ENCODE data around the gene HRC. TPM values are rescaled to one million over a fixed set of nuclear protein-coding genes. Genes with fewer than 3 reads are reported as not detected.
"Not testable (repeated sequence)": the region's sequence is repeated elsewhere in the genome, so short reads cannot be mapped to it uniquely, and the experiment has no call there.

The HRC gene
- total RNA-seq, 1 donor from 2014 or later: not detected

- H3K4me1 Mint-ChIP-seq (ENCODE audit: low read depth): peaks cover 24% of the 10 kb centered on the region
- no peak for DNase-seq (ENCODE audit: low spot score)
- intact Hi-C loops (cut with micrococcal nuclease): loop anchor here (5.0 kb wide), 1 partner anchor 223 kb away; the partner anchor contains the start of gene NUCB1
- peaks cover 20% of the 10 kb centered on the region for H3K27me3 Mint-ChIP-seq (ENCODE audit: insufficient read depth)
- H3K4me3 Mint-ChIP-seq: no peak overlapping the region
- peaks cover 2% of the 10 kb centered on the region for H3K36me3 Mint-ChIP-seq (ENCODE audit: low read depth)
- H3K27ac Mint-ChIP-seq: no peak overlapping the region
- no peaks in the 10 kb centered on the region for H3K9me3 Mint-ChIP-seq
Observed at GRCh38 chr19:49125025-49125731, 30.0 kb downstream of the HRC start.

DNA sequence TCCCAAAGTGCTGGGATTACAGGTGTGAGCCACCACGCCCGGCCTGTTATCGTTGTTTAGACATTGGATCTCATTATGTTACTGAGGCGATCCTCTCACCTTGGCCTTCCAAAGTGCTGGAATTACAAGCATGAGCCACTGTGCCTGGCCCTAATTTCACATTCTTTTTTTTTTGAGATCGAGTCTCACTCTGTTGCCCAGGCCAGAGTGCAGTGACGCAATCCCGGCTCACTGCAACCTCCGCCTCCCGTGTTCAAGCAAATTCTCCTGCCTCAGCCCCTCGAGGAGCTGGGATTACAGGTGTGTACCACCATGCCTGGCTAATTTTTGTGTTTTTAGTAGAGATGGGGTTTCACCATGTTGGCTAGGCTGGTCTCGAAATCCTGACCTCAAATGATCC, 31.9 kb downstream of the HRC start:
- H3K36me3 Mint-ChIP-seq (ENCODE audit: low read depth); DNase-seq (ENCODE audit: low spot score); H3K9me3 Mint-ChIP-seq; intact Hi-C loops (cut with micrococcal nuclease); H3K4me3 Mint-ChIP-seq; H3K27ac Mint-ChIP-seq: not testable (repeated sequence)
- Mint-ChIP-seq H3K4me1 (ENCODE audit: low read depth) (peaks cover 19% of the 10 kb centered on the region), H3K27me3 (ENCODE audit: insufficient read depth) (peaks cover 20% of the 10 kb centered on the region)

- intact Hi-C loops (cut with micrococcal nuclease); H3K9me3 Mint-ChIP-seq; DNase-seq (ENCODE audit: low spot score); H3K4me3 Mint-ChIP-seq; H3K27ac Mint-ChIP-seq; H3K36me3 Mint-ChIP-seq (ENCODE audit: low read depth): not testable (repeated sequence)
- H3K27me3 Mint-ChIP-seq (ENCODE audit: insufficient read depth): peaks cover 20% of the 10 kb centered on the region
- peaks cover 27% of the 10 kb centered on the region for H3K4me1 Mint-ChIP-seq (ENCODE audit: low read depth)
Observed at GRCh38 chr19:49121841-49122240, 33.4 kb downstream of the HRC start.

DNA sequence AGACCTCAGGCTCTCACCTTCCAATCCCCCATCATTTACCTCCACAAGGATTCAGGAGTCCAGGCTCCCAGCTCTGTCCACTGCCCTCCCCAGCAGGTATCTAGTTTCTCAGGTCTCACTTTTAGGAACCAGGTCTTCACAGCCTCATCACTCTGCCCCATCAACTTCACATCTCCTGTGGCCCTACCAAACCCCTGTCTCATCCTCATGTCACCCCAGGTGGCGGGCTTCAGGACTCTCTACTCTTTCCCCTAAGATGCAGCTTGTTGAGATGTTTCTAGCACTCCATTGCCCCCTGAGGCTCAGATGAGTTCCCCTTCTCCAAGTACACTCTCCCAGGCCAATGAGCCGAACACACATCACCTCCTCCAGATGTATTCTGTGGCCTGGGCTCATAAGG, 34.3 kb downstream of the HRC start:
- Mint-ChIP-seq H3K4me3 (peak overlapping the region; percentile 87), H3K9me3 (no peaks in the 10 kb centered on the region), H3K36me3 (ENCODE audit: low read depth) (no peaks in the 10 kb centered on the region), H3K27ac (peak overlapping the region; percentile 53), H3K27me3 (ENCODE audit: insufficient read depth) (peaks cover 20% of the 10 kb centered on the region), H3K4me1 (ENCODE audit: low read depth) (peaks cover 32% of the 10 kb centered on the region)
- intact Hi-C loops (cut with micrococcal nuclease): no loop called here
- DNase-seq (ENCODE audit: low spot score): no peak

DNA sequence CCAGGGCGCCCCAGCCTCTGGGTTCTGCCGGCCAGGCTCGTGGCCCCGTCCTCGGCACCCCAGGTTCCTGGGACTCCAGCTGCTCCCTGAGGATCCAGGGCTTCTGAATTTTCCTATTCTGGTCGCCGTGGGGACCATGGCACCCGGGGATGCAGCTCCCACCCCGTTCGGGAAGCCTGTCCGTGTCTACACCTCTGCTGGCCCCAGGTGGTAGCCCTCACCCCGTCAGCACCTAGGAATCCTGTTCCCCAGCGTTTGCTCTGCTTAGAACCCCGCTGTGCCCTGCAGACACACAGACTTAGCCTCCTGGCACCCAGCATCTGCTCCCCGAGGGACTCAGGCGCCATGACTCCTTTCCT, 34.9 kb downstream of the HRC start:
- no peak for DNase-seq (ENCODE audit: low spot score)
- H3K36me3 Mint-ChIP-seq (ENCODE audit: low read depth): no peaks in the 10 kb centered on the region
- intact Hi-C loops (cut with micrococcal nuclease): no loop called here
- H3K27me3 Mint-ChIP-seq (ENCODE audit: insufficient read depth): peaks cover 17% of the 10 kb centered on the region
- H3K4me3 Mint-ChIP-seq: peak overlapping the region; percentile 87
- H3K27ac Mint-ChIP-seq: no peak overlapping the region
- no peaks in the 10 kb centered on the region for H3K9me3 Mint-ChIP-seq
- H3K4me1 Mint-ChIP-seq (ENCODE audit: low read depth): peaks cover 32% of the 10 kb centered on the region

DNA sequence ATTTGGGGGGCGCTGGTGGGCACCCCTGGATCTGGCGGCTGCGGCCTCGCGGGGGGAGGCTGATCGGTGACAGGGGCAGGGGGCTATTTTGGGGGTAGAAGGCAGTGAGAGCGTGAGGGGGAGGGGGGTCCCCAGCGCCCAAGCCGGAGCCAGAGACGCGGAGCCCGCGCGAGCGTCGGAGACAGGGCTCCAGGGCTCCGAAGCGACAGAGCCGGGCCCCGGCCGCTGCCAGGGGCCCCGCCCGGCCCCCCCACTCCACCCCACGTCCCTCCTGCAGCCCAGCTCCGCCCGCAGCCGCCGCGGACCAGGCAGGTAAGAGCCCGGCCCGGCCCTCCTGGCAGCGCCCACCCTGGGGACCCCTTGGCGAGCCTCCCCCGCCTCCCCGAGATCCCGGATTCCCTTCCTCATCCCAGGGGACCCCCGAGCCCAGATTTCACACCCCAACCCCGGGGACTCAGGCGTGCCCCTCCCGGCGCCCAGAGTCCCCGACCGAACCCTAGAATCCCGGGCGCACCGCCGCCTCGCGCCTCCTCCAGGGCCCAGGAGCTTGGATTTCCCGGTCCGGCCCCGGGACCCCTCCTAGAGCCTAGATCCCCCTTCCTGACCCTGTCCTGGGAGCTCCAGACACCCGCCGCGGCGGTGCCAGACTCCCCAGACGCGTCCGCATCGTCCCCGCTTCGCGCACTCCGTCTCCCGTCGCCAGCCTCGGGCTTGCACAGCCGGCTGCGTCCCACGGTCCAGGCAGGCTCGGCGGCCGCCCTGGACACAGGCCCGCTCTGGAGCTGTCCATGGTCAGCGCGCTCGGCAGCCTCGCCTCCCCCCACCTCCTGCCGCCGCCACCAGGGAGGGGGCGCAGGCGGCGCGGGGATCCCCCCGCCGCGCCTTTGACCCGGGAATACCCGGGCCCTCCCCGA, 35.5 kb downstream of the HRC start, which contains the start of gene PPFIA3:
Gene PPFIA3, plus strand, starts transcription at position 134 of the 914 bp plus-strand sequence. CDS start 8,330 bp downstream, outside the sequence.
- Mint-ChIP-seq H3K27ac (peak within 1 kb of the TSS; percentile 85), H3K27me3 (ENCODE audit: insufficient read depth) (peaks cover 17% of the 10 kb centered on the region), H3K9me3 (no peaks in the 10 kb centered on the region), H3K4me3 (peak within 1 kb of the TSS; percentile 87), H3K36me3 (ENCODE audit: low read depth) (no peaks in the 10 kb centered on the region), H3K4me1 (ENCODE audit: low read depth) (peaks cover 32% of the 10 kb centered on the region)
- intact Hi-C loops (cut with micrococcal nuclease): loop anchor here (1.0 to 10.0 kb wide), 9 partner anchors 9 to 485 kb away; partner anchors contain the start of genes DBP, GYS1, PPP1R15A and PRR12
- DNase-seq (ENCODE audit: low spot score): no peak

DNA sequence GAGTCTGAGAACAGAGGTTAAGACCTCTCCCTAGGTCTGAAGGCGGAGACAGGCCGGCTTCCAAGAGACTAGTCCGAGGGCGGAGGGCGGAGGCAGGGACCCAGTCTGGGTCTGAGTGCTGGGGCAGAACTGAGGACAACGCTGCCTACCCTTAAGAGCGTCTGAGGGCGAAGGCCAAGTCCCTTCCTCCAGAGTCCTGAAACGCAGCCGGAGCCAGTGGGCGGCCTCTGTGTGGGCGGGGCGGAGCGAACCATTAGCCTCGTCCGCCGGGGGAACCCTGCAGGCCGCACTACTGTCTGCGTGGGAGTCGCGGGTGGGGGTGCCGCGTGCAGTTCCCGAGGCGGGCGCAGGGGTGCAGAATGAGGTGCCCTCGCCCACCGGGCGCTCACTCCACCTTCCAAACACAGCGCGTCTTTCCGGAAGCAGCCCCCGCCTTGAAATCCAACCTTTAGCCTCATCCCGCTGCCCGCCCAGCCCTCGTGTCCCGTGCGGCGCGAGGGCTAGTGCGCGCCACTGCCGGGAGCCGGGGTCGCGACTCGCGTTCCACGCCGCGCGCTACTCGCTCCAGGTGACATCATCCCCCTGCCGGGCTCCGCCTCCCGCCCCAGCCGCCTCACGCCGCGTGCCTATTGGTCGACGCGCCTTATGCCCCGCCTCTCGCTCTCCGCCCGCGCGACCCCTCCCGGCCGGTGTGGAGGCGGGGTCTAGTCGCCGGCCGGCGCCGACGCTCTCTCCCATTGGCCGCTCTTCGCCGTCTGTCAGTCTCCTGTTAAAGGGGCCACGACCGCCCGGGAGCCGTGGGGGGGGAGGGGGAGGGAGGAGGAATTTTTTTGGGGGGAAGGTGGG, 36.4 kb downstream of the HRC start, which contains the start of gene C19orf73:
Gene C19orf73, minus strand, starts transcription at position 579 of the 846 bp plus-strand sequence. Its CDS starts 121 bp downstream, at position 458.
- Mint-ChIP-seq H3K4me1 (ENCODE audit: low read depth) (peaks cover 34% of the 10 kb centered on the region), H3K4me3 (peak within 1 kb of the TSS; percentile 86), H3K27me3 (ENCODE audit: insufficient read depth) (peaks cover 17% of the 10 kb centered on the region), H3K27ac (peak within 1 kb of the TSS; percentile 85), H3K36me3 (ENCODE audit: low read depth) (no peaks in the 10 kb centered on the region), H3K9me3 (no peaks in the 10 kb centered on the region)
- intact Hi-C loops (cut with micrococcal nuclease): loop anchor here (1.0 to 10.0 kb wide), 9 partner anchors 10 to 484 kb away; partner anchors contain the start of genes DBP, GYS1, PPP1R15A and PRR12
- peak; percentile 94 for DNase-seq (ENCODE audit: low spot score)

- H3K9me3 Mint-ChIP-seq: no peaks in the 10 kb centered on the region
- H3K27me3 Mint-ChIP-seq (ENCODE audit: insufficient read depth): peaks cover 15% of the 10 kb centered on the region
- peaks cover 38% of the 10 kb centered on the region for H3K4me1 Mint-ChIP-seq (ENCODE audit: low read depth)
- peak overlapping the region; percentile 86 for H3K4me3 Mint-ChIP-seq
- no peaks in the 10 kb centered on the region for H3K36me3 Mint-ChIP-seq (ENCODE audit: low read depth)
- intact Hi-C loops (cut with micrococcal nuclease): loop anchor here (2.0 to 10.0 kb wide), 6 partner anchors 33 to 483 kb away; partner anchors contain the start of genes DBP, GYS1, PPP1R15A and PRR12
- H3K27ac Mint-ChIP-seq: peak overlapping the region; percentile 85
- no peak for DNase-seq (ENCODE audit: low spot score)
Observed at GRCh38 chr19:49117677-49118564, 37.3 kb downstream of the HRC start.

- H3K4me1 Mint-ChIP-seq (ENCODE audit: low read depth): peaks cover 38% of the 10 kb centered on the region
- peaks cover 11% of the 10 kb centered on the region for H3K27me3 Mint-ChIP-seq (ENCODE audit: insufficient read depth)
- DNase-seq (ENCODE audit: low spot score): no peak
- H3K4me3 Mint-ChIP-seq: peak overlapping the region; percentile 86
- no peaks in the 10 kb centered on the region for H3K36me3 Mint-ChIP-seq (ENCODE audit: low read depth)
- H3K9me3 Mint-ChIP-seq: no peaks in the 10 kb centered on the region
- intact Hi-C loops (cut with micrococcal nuclease): loop anchor here (10.0 kb wide), 2 partner anchors 392 to 482 kb away; partner anchors contain the start of gene DBP
- H3K27ac Mint-ChIP-seq: peak overlapping the region; percentile 3
Observed at GRCh38 chr19:49116544-49116943, 38.7 kb downstream of the HRC start.

- Mint-ChIP-seq H3K27ac (no peak overlapping the region), H3K4me1 (ENCODE audit: low read depth) (peaks cover 32% of the 10 kb centered on the region), H3K9me3 (no peaks in the 10 kb centered on the region), H3K4me3 (peak overlapping the region; percentile 75), H3K27me3 (ENCODE audit: insufficient read depth) (peaks cover 2% of the 10 kb centered on the region), H3K36me3 (ENCODE audit: low read depth) (no peaks in the 10 kb centered on the region)
- intact Hi-C loops (cut with micrococcal nuclease): loop anchor here (1.0 to 10.0 kb wide), 4 partner anchors 14 to 480 kb away; partner anchors contain the start of genes DBP and SNRNP70
- DNase-seq (ENCODE audit: low spot score): peak; percentile 42
Observed at GRCh38 chr19:49114630-49115363, 40.4 kb downstream of the HRC start.

Measured in activated T-helper 1 cell treated with anti-CD3 and anti-CD28 coated beads, Interleukin-12 subunit alpha, Interleukin-12 subunit beta, Interleukin-2, Interleukin-4 antibody, amounts not matched to agents 30 ng/mL and 10 ng/mL and 1 ng/mL, durations not matched to agents 14 hours and 24 hours and 36 hours (primary cell).